Osteocyte (in vitro differentiated cells): ENCODE results near the gene SAMSN1. TPM values are rescaled to one million over a fixed set of nuclear protein-coding genes. Genes with fewer than 3 reads are reported as not detected.

Experiments used
- DNase-seq: peaks from one replicate; pipeline ENCODE4 v3.0.0; 2021; ENCODE audit warnings: mixed read lengths; ENCODE audit not compliant: unreplicated experiment; ENCODE audit errors: extremely low spot score
- H3K27ac Mint-ChIP-seq: one replicate; pipeline ENCODE4 v1.8.0; 2021; ENCODE audit warnings: mild to moderate bottlenecking, mixed read lengths; ENCODE audit not compliant: unreplicated experiment
- H3K27me3 Mint-ChIP-seq: one replicate; pipeline ENCODE4 v1.8.0; 2021; ENCODE audit warnings: mixed read lengths; ENCODE audit not compliant: unreplicated experiment
- H3K36me3 Mint-ChIP-seq: one replicate; pipeline ENCODE4 v1.8.0; 2021; ENCODE audit warnings: mixed read lengths; ENCODE audit not compliant: unreplicated experiment
- H3K4me1 Mint-ChIP-seq: one replicate; pipeline ENCODE4 v1.8.0; 2021; ENCODE audit warnings: mixed read lengths; ENCODE audit not compliant: unreplicated experiment
- H3K4me3 Mint-ChIP-seq: one replicate; pipeline ENCODE4 v1.8.0; 2021; ENCODE audit warnings: mild to moderate bottlenecking, moderate library complexity, mixed read lengths; ENCODE audit not compliant: unreplicated experiment
- H3K9me3 Mint-ChIP-seq: one replicate; pipeline ENCODE4 v1.8.0; 2021; ENCODE audit warnings: mixed read lengths; ENCODE audit not compliant: unreplicated experiment
- CTCF ChIP-seq: fragments of 200-600 bp; sonication (generic); IDR thresholded peaks from 2 replicates; pipeline ENCODE4 v1.5.0; 2021; ENCODE audit warnings: antibody characterized with exemption, mild to moderate bottlenecking, moderate library complexity
- total RNA-seq: library from RNA; stranded (reverse); gene quantifications from 2 replicates; pipeline ENCODE4 v1.2.1, GENCODE V29; 2021

The SAMSN1 gene
- total RNA-seq, 1 donor from 2014 or later: not detected

GRCh38 chr21:14484188-14485009, 61.7 kb downstream of the SAMSN1 start:
- DNase-seq: no peak
- H3K4me3 Mint-ChIP-seq: no peak overlapping the region

GRCh38 chr21:14483296-14483695, 62.8 kb downstream of the SAMSN1 start:
- no peak for DNase-seq
- Mint-ChIP-seq H3K9me3 (peaks cover 12% of the 10 kb centered on the region), H3K27ac (no peak overlapping the region), H3K27me3 (no peaks in the 10 kb centered on the region), H3K4me1 (no peaks in the 10 kb centered on the region), H3K36me3 (no peaks in the 10 kb centered on the region), H3K4me3 (no peak overlapping the region)
- no peak for TF ChIP-seq CTCF

More at GRCh38 chr21:14484188-14485009, 61.7 kb downstream of the SAMSN1 start:
- Mint-ChIP-seq H3K27me3 (no peaks in the 10 kb centered on the region), H3K9me3 (peaks cover 9% of the 10 kb centered on the region), H3K36me3 (no peaks in the 10 kb centered on the region), H3K27ac (no peak overlapping the region), H3K4me1 (no peaks in the 10 kb centered on the region)
- no peak for TF ChIP-seq CTCF

GRCh38 chr21:14482165-14482564, 64.0 kb downstream of the SAMSN1 start:
- H3K27ac Mint-ChIP-seq: no peak overlapping the region
- H3K4me3 Mint-ChIP-seq: no peak overlapping the region
- H3K36me3 Mint-ChIP-seq: no peaks in the 10 kb centered on the region
- TF ChIP-seq CTCF: no peak
- H3K4me1 Mint-ChIP-seq: no peaks in the 10 kb centered on the region
- peaks cover 18% of the 10 kb centered on the region for H3K9me3 Mint-ChIP-seq
- no peak for DNase-seq
- H3K27me3 Mint-ChIP-seq: no peaks in the 10 kb centered on the region

- no peak for TF ChIP-seq CTCF
Observed at GRCh38 chr21:14480411-14481031, 65.6 kb downstream of the SAMSN1 start.

GRCh38 chr21:14479241-14479786, 66.8 kb downstream of the SAMSN1 start:
- peaks cover 30% of the 10 kb centered on the region for H3K9me3 Mint-ChIP-seq
- H3K4me1 Mint-ChIP-seq: no peaks in the 10 kb centered on the region
- DNase-seq: no peak
- no peaks in the 10 kb centered on the region for H3K36me3 Mint-ChIP-seq
- no peaks in the 10 kb centered on the region for H3K27me3 Mint-ChIP-seq
- no peak overlapping the region for H3K27ac Mint-ChIP-seq
- TF ChIP-seq CTCF: no peak
- H3K4me3 Mint-ChIP-seq: no peak overlapping the region

More at GRCh38 chr21:14480411-14481031, 65.6 kb downstream of the SAMSN1 start:
- Mint-ChIP-seq H3K4me3 (no peak overlapping the region), H3K36me3 (no peaks in the 10 kb centered on the region), H3K4me1 (no peaks in the 10 kb centered on the region), H3K9me3 (peaks cover 26% of the 10 kb centered on the region), H3K27me3 (no peaks in the 10 kb centered on the region), H3K27ac (no peak overlapping the region)
- DNase-seq: no peak
